MCF 10A (cell line): Measurements from ENCODE around the gene NYAP2. TPM values are rescaled to one million over a fixed set of nuclear protein-coding genes. Genes with fewer than 3 reads are reported as not detected.

Experiments
- BruUV-seq: library from RNA; stranded (reverse); fragments of 400-500 nt; replicated peaks from 2 replicates; lab custom pipeline; 2021; lab: Mats Ljungman, UMichigan
- CTCF ChIA-PET: fragments of 300-600 bp; sonication (Branson Sonifier 250); formaldehyde crosslinking; extraction: SDS; loops from one replicate; lab custom pipeline; 2021; ENCODE audit warnings: antibody characterized with exemption, inconsistent platforms; lab: Yijun Ruan, JAX
- POLR2A ChIA-PET: fragments of 300-600, 350-650 bp; sonication (Branson Sonifier 250); formaldehyde crosslinking; extraction: SDS; loops from one replicate; lab custom pipeline; 2020; ENCODE audit warnings: antibody characterized with exemption, inconsistent platforms; lab: Yijun Ruan, JAX
- DNase-seq: peaks from one replicate; pipeline ENCODE4 v3.0.0-alpha.2; 2018; ENCODE audit not compliant: unreplicated experiment
- H3K27ac Mint-ChIP-seq: one replicate; pipeline ENCODE4 v1.8.0; 2022; ENCODE audit warnings: mild to moderate bottlenecking, low read depth, mixed read lengths; ENCODE audit not compliant: unreplicated experiment
- H3K27me3 Mint-ChIP-seq: one replicate; pipeline ENCODE4 v1.8.0; 2022; ENCODE audit warnings: mixed read lengths; ENCODE audit not compliant: insufficient read depth, unreplicated experiment
- H3K36me3 Mint-ChIP-seq: one replicate; pipeline ENCODE4 v1.8.0; 2022; ENCODE audit warnings: mild to moderate bottlenecking, moderate library complexity, mixed read lengths; ENCODE audit not compliant: insufficient read depth, unreplicated experiment
- H3K4me1 Mint-ChIP-seq: one replicate; pipeline ENCODE4 v1.8.0; 2022; ENCODE audit warnings: mixed read lengths; ENCODE audit not compliant: insufficient read depth, unreplicated experiment
- H3K4me3 Mint-ChIP-seq: one replicate; pipeline ENCODE4 v1.8.0; 2022; ENCODE audit warnings: mild to moderate bottlenecking, moderate library complexity, mixed read lengths; ENCODE audit not compliant: unreplicated experiment
- H3K9me3 Mint-ChIP-seq: one replicate; pipeline ENCODE4 v1.8.0; 2022; ENCODE audit warnings: mixed read lengths; ENCODE audit not compliant: unreplicated experiment
- intact Hi-C: fragments of 100-400 bp; cut with micrococcal nuclease; formaldehyde crosslinking; loops from 2 replicates; pipeline ENCODE4 v1.14.1; 2022
- total RNA-seq: library from RNA; stranded (reverse); gene quantifications from 2 replicates; pipeline ENCODE4 v1.2.3, GENCODE V29; 2022
- TF ChIP-seq, protein P1 (sequence below): fragments of 200-600 bp; IDR thresholded peaks from one replicate; pipeline ENCODE4 v1.8.0; 2022; ENCODE audit warnings: antibody characterized with exemption, mild to moderate bottlenecking; ENCODE audit not compliant: unreplicated experiment

NYAP2 gene
- total RNA-seq, 1 experiment from 2014 or later, result not detected

DNA sequence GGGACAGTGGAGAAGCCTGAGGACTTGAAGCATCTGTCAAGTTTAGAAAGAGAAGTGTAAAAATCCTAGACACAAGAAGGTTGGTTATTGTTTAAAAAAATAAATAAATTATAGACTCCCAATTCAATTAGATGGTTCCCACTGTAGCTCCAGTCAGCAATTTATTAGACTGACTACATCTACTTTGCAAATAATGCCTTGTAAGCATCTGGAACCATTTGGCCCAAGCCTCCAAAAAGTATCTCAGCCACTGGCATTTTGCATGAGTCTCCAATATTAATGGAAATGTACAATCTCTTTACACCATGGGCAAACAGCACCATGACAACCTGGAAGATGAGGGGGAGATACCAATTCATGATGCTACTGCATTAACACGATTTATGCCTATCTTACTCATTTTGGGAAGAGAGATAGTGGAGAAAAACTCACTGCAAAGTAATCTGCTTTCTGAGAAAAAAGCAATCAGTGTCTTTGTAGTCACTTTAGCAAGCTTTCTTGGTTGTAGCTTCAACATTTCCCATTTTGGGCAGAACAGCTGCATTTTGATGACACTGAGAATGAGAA, 2.8 kb downstream of the NYAP2 start:
- peaks cover 56% of the 10 kb centered on the region for H3K27me3 Mint-ChIP-seq
- no peak overlapping the region for H3K4me3 Mint-ChIP-seq
- ChIA-PET CTCF (interaction anchor here (0.7 kb wide), 1 partner anchor 75 kb away, joined by 3 read pairs; no protein-coding TSS in a partner anchor), POLR2A (no interaction called here)
- TF ChIP-seq, protein P1, sequence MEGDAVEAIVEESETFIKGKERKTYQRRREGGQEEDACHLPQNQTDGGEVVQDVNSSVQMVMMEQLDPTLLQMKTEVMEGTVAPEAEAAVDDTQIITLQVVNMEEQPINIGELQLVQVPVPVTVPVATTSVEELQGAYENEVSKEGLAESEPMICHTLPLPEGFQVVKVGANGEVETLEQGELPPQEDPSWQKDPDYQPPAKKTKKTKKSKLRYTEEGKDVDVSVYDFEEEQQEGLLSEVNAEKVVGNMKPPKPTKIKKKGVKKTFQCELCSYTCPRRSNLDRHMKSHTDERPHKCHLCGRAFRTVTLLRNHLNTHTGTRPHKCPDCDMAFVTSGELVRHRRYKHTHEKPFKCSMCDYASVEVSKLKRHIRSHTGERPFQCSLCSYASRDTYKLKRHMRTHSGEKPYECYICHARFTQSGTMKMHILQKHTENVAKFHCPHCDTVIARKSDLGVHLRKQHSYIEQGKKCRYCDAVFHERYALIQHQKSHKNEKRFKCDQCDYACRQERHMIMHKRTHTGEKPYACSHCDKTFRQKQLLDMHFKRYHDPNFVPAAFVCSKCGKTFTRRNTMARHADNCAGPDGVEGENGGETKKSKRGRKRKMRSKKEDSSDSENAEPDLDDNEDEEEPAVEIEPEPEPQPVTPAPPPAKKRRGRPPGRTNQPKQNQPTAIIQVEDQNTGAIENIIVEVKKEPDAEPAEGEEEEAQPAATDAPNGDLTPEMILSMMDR, result no peak
- DNase-seq, result no peak
- no TSS peak for BruUV-seq
- H3K27ac Mint-ChIP-seq, result no peak overlapping the region
- intact Hi-C loops, result no loop called here
- H3K36me3 Mint-ChIP-seq, result no peaks in the 10 kb centered on the region
- no peaks in the 10 kb centered on the region for H3K9me3 Mint-ChIP-seq
- H3K4me1 Mint-ChIP-seq, result no peaks in the 10 kb centered on the region

DNA sequence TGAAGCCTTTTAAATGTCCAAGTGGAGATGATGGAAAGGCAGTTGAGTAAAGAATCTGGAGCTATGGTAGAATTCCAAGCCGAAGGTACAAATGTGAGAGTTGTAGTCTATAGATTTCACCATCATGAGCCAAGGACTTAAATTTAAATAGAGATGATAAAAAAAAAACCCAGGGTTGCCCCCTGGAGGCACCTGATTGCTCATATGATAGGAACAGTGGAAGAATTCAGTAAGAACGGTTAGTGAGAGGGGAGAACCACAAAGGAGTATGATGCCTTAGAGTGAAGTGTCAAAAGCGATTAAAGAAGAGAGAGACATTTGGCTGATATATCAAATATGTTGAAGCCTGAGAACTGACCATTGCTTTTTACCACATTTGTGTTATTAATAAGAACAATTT, 11.9 kb downstream of the NYAP2 start:
- TF ChIP-seq, protein P1, result no peak

DNA sequence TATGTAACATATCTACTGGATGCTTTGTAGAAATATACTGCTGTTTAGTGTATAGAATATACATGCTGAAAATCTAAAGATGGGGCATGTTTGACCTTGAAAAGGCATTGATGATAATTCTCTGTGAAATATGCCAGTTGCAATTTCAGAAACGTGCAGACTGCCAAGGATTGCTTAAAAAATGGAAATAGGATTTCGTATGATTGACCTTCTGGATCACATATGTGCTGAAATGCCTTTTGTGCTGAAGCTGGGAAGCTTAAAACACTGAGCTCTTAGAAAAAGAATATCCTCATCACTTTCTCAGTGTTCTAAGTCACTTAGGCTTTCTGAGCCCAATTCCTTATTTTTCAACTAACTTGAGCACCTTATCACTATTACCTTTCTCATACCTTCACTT, 14.3 kb downstream of the NYAP2 start:
- BruUV-seq, result no TSS peak
- DNase-seq, result no peak
- POLR2A ChIA-PET, result interaction anchor here (0.9 kb wide), 2 partner anchors 26 to 1554 kb away, joined by 3 read pairs; no protein-coding TSS in a partner anchor
- intact Hi-C loops, result no loop called here
- H3K4me1 Mint-ChIP-seq, result no peaks in the 10 kb centered on the region
- H3K4me3 Mint-ChIP-seq, result no peak overlapping the region
- CTCF ChIA-PET, result interaction anchor here (0.5 to 0.7 kb wide), 3 partner anchors 35 to 1697 kb away, joined by 3 to 4 read pairs (median 3); no protein-coding TSS in a partner anchor
- TF ChIP-seq, protein P1, result no peak
- H3K27me3 Mint-ChIP-seq, result peaks cover 84% of the 10 kb centered on the region
- H3K27ac Mint-ChIP-seq, result no peak overlapping the region
- no peaks in the 10 kb centered on the region for H3K9me3 Mint-ChIP-seq
- H3K36me3 Mint-ChIP-seq, result no peaks in the 10 kb centered on the region

More for the DNA sequence above, 11.9 kb downstream of the NYAP2 start:
- H3K36me3 Mint-ChIP-seq, result no peaks in the 10 kb centered on the region
- DNase-seq, result no peak
- CTCF ChIA-PET, result interaction anchor here (1.0 kb wide), 1 partner anchor 9 kb away, joined by 3 read pairs; no protein-coding TSS in a partner anchor
- H3K9me3 Mint-ChIP-seq, result no peaks in the 10 kb centered on the region
- BruUV-seq, result no TSS peak
- H3K4me1 Mint-ChIP-seq, result no peaks in the 10 kb centered on the region
- H3K27me3 Mint-ChIP-seq, result peaks cover 82% of the 10 kb centered on the region
- H3K4me3 Mint-ChIP-seq, result no peak overlapping the region
- intact Hi-C loops, result no loop called here
- H3K27ac Mint-ChIP-seq, result no peak overlapping the region
- POLR2A ChIA-PET, result no interaction called here

DNA sequence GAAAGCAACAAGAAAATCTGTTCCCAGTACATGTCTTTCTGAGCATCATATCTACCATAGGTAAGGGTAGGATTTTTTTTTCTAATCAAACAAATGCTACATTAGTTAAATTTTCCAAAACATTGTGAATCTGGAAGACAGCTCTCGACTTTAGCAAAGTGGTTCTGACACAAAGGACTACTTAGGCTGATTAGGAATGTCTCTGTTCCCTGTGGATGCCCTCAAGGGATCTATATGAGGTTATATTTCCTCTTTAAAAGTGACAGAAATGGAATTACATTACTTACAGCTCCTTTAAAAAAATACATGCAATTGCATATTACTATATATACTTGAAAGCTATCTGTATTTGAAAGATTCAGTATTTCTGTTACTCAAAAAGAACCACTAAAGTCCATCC, 15.4 kb downstream of the NYAP2 start:
- Mint-ChIP-seq H3K9me3 (no peaks in the 10 kb centered on the region), H3K36me3 (no peaks in the 10 kb centered on the region), H3K27me3 (peaks cover 82% of the 10 kb centered on the region), H3K4me3 (no peak overlapping the region), H3K27ac (no peak overlapping the region), H3K4me1 (no peaks in the 10 kb centered on the region)
- CTCF ChIA-PET, result interaction anchor here (0.6 to 0.9 kb wide), 2 partner anchors 21 to 133 kb away, joined by 3 read pairs; no protein-coding TSS in a partner anchor
- intact Hi-C loops, result no loop called here
- DNase-seq, result no peak
- BruUV-seq, result no TSS peak
- TF ChIP-seq, protein P1, result no peak
- POLR2A ChIA-PET, result no interaction called here
